HEK293 (cell line): ENCODE results near the gene CMTM5.

Source experiments
- CTCF ChIA-PET: fragments of 350-600 bp; formaldehyde crosslinking; extraction: SDS; loops from one replicate; lab custom pipeline; 2021; ENCODE audit warnings: antibody characterized with exemption; lab: Yijun Ruan, JAX
- POLR2A ChIA-PET: fragments of 300-600 bp; formaldehyde crosslinking; extraction: SDS; loops from one replicate; lab custom pipeline; 2020; ENCODE audit warnings: antibody characterized with exemption, inconsistent platforms; lab: Yijun Ruan, JAX
- H3K27ac ChIP-seq: fragments of 200-500 bp; sonication (Bioruptor generic); 2 replicates; pipeline ENCODE4 v1.5.1; 2014; ENCODE audit warnings: low read depth, low read length, control low read depth, inconsistent platforms; ENCODE audit errors: extremely low read depth
- H3K36me3 ChIP-seq, 2 experiments: fragments of 200-500 bp in 1 of 2; sonication (Bioruptor generic) in 1 of 2; 1 replicate in 1 of 2; 2 replicates in 1 of 2; pipeline ENCODE4 v1.5.1; 2014 to 2017; ENCODE audit warnings: inconsistent platforms in 2 of 2, low read length in 2 of 2; ENCODE audit not compliant: control insufficient read depth in 2 of 2, insufficient read depth in 1 of 2
- H3K4me1 ChIP-seq: fragments of 200-500 bp; sonication (Bioruptor generic); 2 replicates; pipeline ENCODE4 v1.5.1; 2014; ENCODE audit warnings: mild to moderate bottlenecking, low read length, inconsistent platforms; ENCODE audit not compliant: control insufficient read depth, insufficient read depth
- H3K4me3 ChIP-seq: 2 replicates; pipeline ENCODE4 v1.5.1; 2011; ENCODE audit warnings: low read depth, mild to moderate bottlenecking, control low read depth, low read length, moderate library complexity
- H3K9me3 ChIP-seq: fragments of 200-500 bp; sonication (Bioruptor generic); 2 replicates; pipeline ENCODE4 v1.5.1; 2014; ENCODE audit warnings: low read depth, low read length, inconsistent platforms; ENCODE audit not compliant: control insufficient read depth, insufficient read depth
- HOXA7 ChIP-seq: sonication (generic); formaldehyde crosslinking; IDR thresholded peaks from 2 replicates; pipeline ENCODE4 v1.8.1; 2022; ENCODE audit warnings: missing genetic modification reagents, borderline replicate concordance
- ZBTB49 ChIP-seq: fragments of 450-650 bp; formaldehyde crosslinking; IDR thresholded peaks from 2 replicates; pipeline ENCODE4 v1.5.1; 2016; ENCODE audit warnings: missing biosample characterization, missing genetic modification characterization, low read depth
- ZEB2 ChIP-seq: fragments of 450-650 bp; formaldehyde crosslinking; IDR thresholded peaks from 2 replicates; pipeline ENCODE4 v1.5.1; 2016; ENCODE audit warnings: missing biosample characterization, missing genetic modification characterization
- ZNF223 ChIP-seq: fragments of 450-650 bp; formaldehyde crosslinking; IDR thresholded peaks from 2 replicates; pipeline ENCODE4 v1.5.1; 2016; ENCODE audit warnings: missing biosample characterization, missing genetic modification characterization
- ZNF23 ChIP-seq: fragments of 450-650 bp; formaldehyde crosslinking; IDR thresholded peaks from 2 replicates; pipeline ENCODE4 v1.5.1; 2016; ENCODE audit warnings: missing biosample characterization, missing genetic modification characterization, borderline replicate concordance
- ZNF391 ChIP-seq: fragments of 450-650 bp; formaldehyde crosslinking; IDR thresholded peaks from 2 replicates; pipeline ENCODE4 v1.5.1; 2016; ENCODE audit warnings: low read depth, missing biosample characterization, missing genetic modification characterization, borderline replicate concordance
- ZNF404 ChIP-seq: fragments of 450-650 bp; formaldehyde crosslinking; IDR thresholded peaks from 2 replicates; pipeline ENCODE4 v1.5.1; 2017; ENCODE audit warnings: missing biosample characterization, missing genetic modification characterization
- ZNF501 ChIP-seq: fragments of 450-650 bp; formaldehyde crosslinking; IDR thresholded peaks from 2 replicates; pipeline ENCODE4 v1.5.1; 2016; ENCODE audit warnings: missing biosample characterization, missing genetic modification characterization
- ZNF529 ChIP-seq: fragments of 450-650 bp; formaldehyde crosslinking; IDR thresholded peaks from 2 replicates; pipeline ENCODE4 v1.5.1; 2017; ENCODE audit warnings: missing genetic modification characterization, missing biosample characterization; ENCODE audit not compliant: insufficient replicate concordance
- ZNF544 ChIP-seq: fragments of 450-650 bp; formaldehyde crosslinking; IDR thresholded peaks from 2 replicates; pipeline ENCODE4 v1.5.0; 2017; ENCODE audit warnings: missing biosample characterization, missing genetic modification characterization
- ZNF623 ChIP-seq: fragments of 450-650 bp; formaldehyde crosslinking; IDR thresholded peaks from 2 replicates; pipeline ENCODE4 v1.5.1; 2016; ENCODE audit warnings: missing biosample characterization, missing genetic modification characterization
- ZNF670 ChIP-seq: fragments of 450-650 bp; formaldehyde crosslinking; IDR thresholded peaks from 2 replicates; pipeline ENCODE4 v1.5.1; 2016; ENCODE audit warnings: missing biosample characterization, missing genetic modification characterization, low read depth
- ZNF677 ChIP-seq: fragments of 450-650 bp; IDR thresholded peaks from 2 replicates; pipeline ENCODE4 v1.5.0; 2018; ENCODE audit warnings: missing biosample characterization, mild to moderate bottlenecking, missing genetic modification characterization, moderate library complexity
- ZNF791 ChIP-seq: fragments of 450-650 bp; formaldehyde crosslinking; IDR thresholded peaks from 2 replicates; pipeline ENCODE4 v1.5.1; 2016; ENCODE audit warnings: missing biosample characterization, missing genetic modification characterization
- TF ChIP-seq, protein P1 (sequence below): fragments of 450-650 bp; formaldehyde crosslinking; optimal IDR thresholded peaks from 2 replicates; pipeline ENCODE3; 2016; ENCODE audit warnings: missing biosample characterization, mild to moderate bottlenecking, missing genetic modification characterization
- TF ChIP-seq, protein P2 (sequence below): fragments of 450-650 bp; formaldehyde crosslinking; IDR thresholded peaks from 2 replicates; pipeline ENCODE4 v1.5.0; 2017; ENCODE audit warnings: missing biosample characterization, missing genetic modification characterization, borderline replicate concordance

CMTM5 gene

DNA sequence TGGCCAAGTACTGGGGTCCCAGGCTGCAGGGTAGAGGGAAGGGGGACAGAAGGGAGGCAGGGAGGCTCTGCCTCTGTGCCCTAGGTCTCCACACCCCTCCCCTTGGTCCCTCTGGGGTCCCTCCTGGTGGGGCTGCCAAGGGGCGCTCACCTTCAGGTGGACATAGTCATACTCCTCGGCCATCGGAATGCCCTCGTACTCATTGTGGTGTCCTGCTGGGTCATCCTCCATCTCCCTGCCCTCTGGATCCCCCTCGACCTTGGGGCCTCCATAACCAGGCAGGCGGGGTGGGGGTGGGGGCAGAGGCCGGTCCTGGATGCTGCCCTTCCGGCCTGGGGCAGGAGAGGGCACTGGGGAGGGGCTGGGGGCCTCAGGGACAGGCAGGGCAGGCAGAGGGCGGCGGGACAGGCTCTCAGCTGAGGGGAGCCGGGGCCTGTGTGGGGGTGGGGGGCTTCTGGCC is 17.6 kb upstream of the CMTM5 start:
- TF ChIP-seq ZNF501 (tag by site-specific recombination): no peak
- no peak for TF ChIP-seq ZNF529 (tag by site-specific recombination)
- no peak for TF ChIP-seq ZNF791 (tag by site-specific recombination)
- TF ChIP-seq, protein P1, sequence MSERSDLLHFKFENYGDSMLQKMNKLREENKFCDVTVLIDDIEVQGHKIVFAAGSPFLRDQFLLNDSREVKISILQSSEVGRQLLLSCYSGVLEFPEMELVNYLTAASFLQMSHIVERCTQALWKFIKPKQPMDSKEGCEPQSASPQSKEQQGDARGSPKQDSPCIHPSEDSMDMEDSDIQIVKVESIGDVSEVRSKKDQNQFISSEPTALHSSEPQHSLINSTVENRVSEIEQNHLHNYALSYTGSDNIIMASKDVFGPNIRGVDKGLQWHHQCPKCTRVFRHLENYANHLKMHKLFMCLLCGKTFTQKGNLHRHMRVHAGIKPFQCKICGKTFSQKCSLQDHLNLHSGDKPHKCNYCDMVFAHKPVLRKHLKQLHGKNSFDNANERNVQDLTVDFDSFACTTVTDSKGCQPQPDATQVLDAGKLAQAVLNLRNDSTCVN (tag by site-specific recombination): no peak
- no peak for TF ChIP-seq ZBTB49 (tag by site-specific recombination)
- TF ChIP-seq ZNF677 (tag by site-specific recombination): no peak
- no peak for TF ChIP-seq ZNF623 (tag by site-specific recombination)
- TF ChIP-seq, protein P2, sequence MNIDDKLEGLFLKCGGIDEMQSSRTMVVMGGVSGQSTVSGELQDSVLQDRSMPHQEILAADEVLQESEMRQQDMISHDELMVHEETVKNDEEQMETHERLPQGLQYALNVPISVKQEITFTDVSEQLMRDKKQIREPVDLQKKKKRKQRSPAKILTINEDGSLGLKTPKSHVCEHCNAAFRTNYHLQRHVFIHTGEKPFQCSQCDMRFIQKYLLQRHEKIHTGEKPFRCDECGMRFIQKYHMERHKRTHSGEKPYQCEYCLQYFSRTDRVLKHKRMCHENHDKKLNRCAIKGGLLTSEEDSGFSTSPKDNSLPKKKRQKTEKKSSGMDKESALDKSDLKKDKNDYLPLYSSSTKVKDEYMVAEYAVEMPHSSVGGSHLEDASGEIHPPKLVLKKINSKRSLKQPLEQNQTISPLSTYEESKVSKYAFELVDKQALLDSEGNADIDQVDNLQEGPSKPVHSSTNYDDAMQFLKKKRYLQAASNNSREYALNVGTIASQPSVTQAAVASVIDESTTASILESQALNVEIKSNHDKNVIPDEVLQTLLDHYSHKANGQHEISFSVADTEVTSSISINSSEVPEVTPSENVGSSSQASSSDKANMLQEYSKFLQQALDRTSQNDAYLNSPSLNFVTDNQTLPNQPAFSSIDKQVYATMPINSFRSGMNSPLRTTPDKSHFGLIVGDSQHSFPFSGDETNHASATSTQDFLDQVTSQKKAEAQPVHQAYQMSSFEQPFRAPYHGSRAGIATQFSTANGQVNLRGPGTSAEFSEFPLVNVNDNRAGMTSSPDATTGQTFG (tag by site-specific recombination): no peak
- no peak for TF ChIP-seq ZNF544
- no peak for TF ChIP-seq ZNF670 (tag by site-specific recombination)
- no peak for TF ChIP-seq ZNF404 (tag by site-specific recombination)
- no peak for TF ChIP-seq ZNF223 (tag by site-specific recombination)
- no peak overlapping the region for H3K27ac ChIP-seq
- POLR2A ChIA-PET: no interaction called here

GRCh38 chr14:23359722-23360447 is 17.0 kb upstream of the CMTM5 start:
- no peaks in the 10 kb centered on the region for H3K9me3 ChIP-seq
- H3K36me3 ChIP-seq: no peaks in the 10 kb centered on the region
- no peak overlapping the region for H3K4me3 ChIP-seq
- H3K4me1 ChIP-seq: no peaks in the 10 kb centered on the region
- ChIA-PET POLR2A (interaction anchor here (0.6 to 1.1 kb wide), 2 partner anchors 39 to 226 kb away, joined by 3 read pairs; partner anchors contain the start of gene PABPN1), CTCF (interaction anchor here (0.8 to 2.2 kb wide), 7 partner anchors 7 to 58 kb away, joined by 3 to 10 read pairs (median 4); partner anchors contain the start of gene SLC22A17)
- H3K27ac ChIP-seq: no peak overlapping the region
- no peak for TF ChIP-seq HOXA7 (CRISPR knock-in tag)
- no peak for TF ChIP-seq ZNF23
- TF ChIP-seq ZNF391 (tag by site-specific recombination): no peak
- no peak for TF ChIP-seq ZEB2

More for the DNA sequence above, 17.6 kb upstream of the CMTM5 start:
- no peaks in the 10 kb centered on the region for H3K4me1 ChIP-seq
- H3K9me3 ChIP-seq: no peaks in the 10 kb centered on the region
- CTCF ChIA-PET: interaction anchor here (0.8 kb wide), 1 partner anchor 21 kb away, joined by 3 read pairs; no protein-coding TSS in a partner anchor
- H3K36me3 ChIP-seq: no peaks in the 10 kb centered on the region
- no peak overlapping the region for H3K4me3 ChIP-seq
